GM21381 (cell line): ENCODE results near the gene DOK6.
"Not testable (repeated sequence)": the region's sequence is repeated elsewhere in the genome, so short reads cannot be mapped to it uniquely, and the experiment has no call there.

Experiments
- ATAC-seq: cut with Tn5 transposase; IDR thresholded peaks from one replicate; pipeline ENCODE4 v1.9.1; 2021; ENCODE audit warnings: mild to moderate bottlenecking, moderate library complexity; ENCODE audit not compliant: unreplicated experiment

Gene DOK6

DNA sequence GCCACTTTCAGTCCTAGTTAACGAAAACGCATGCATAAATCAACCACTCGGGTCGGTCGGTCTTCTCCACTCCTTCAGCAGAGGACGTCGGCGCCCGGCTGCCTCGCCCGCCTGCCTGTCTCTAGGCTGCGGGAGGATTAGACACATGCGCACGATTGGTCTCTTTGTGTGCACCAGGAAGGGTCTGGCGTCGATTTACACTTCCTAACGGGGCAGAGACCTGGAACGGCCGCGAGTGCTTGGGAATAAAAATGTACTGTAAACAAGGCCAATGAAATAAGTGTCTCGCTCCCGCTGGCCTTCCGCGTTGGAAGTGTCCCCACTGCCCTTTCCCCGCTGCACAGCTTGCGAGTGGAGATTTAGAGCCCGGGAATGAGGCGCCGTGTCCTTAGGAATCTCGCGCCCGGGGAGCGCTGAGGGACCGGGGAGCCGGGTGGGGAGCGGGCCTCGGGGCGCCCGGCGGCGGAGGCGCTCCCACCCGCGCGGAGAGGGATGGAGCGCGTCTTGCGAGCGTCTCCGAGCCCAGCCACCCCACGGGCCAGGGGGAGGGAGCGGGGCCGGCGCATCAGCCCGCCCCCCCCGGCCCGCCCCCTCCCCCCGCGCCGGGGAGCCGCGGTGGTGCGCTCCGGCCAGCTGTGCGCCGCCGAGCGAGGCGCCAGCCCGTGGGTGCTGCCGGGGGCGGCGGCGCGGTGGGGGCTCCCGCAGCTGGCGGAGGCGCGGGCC, at the start of gene DOK6:
Gene DOK6 (plus strand): TSS at position 636 of the 723 bp plus-strand sequence.
- ATAC-seq = no peak

DNA sequence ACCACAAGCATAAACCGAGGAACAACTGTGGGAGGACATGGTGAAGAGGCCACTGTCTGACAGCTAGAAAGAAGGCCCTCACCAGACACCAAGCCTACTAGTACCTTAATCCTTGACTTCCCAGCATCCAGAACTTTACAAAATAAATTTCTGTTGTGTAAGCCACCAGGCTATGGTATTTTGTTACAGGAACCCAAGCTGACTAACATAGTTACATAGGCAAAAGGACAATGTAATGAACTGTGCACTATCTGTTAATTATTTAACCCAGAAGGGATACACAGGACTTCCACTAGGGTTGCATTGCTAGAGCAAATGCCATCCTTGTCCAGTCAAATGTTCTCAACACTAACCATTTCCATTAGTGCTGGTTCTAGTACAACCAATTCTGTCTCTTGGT, 47.7 kb upstream of the DOK6 start:
- ATAC-seq = no peak

DNA sequence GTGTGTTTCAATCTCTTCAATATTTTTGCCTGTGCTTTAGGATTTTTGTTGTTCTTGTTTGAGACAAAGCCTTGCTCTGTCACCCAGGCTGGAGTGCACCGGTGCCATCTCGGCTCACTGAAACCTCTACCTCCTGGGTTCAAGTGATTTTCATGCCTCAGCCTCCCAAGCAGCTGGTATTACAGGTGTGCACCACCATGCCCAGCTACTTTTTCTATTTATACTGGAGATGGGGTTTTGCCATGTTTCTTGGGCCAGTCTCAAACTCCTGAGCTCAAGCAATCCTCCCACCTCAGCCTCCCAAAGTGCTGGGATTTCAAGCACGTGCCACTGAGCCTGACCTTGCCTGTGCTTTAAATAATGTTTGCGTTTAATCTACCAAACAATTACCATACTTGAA, 43.1 kb upstream of the DOK6 start:
- ATAC-seq = no peak

GRCh38 chr18:69358212-69358895, 42.3 kb upstream of the DOK6 start:
- ATAC-seq = no peak

- ATAC-seq = not testable (repeated sequence)
These were observed 40.9 kb upstream of the DOK6 start for GRCh38 chr18:69359768-69360167.

DNA sequence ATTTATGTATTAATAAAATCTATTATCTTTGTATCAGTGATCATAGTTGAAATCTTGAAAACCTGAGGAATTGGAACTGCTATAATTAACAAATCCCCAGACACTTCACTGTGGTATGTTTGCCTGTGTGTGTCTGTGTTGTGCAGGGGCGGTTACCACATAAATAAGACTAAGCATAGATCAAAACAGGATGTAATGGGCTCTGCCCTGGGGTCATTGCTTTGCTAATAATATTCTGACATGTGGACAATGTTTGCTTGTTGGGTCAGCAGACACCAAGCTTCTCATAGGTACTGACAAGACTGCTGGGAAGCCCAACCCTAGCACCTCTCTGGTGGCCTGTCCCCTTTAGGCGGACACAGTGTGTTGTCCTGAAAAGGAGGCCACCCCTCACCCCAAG, 35.8 kb upstream of the DOK6 start:
- ATAC-seq = no peak

GRCh38 chr18:69365658-69366057, 35.0 kb upstream of the DOK6 start:
- no peak for ATAC-seq

DNA sequence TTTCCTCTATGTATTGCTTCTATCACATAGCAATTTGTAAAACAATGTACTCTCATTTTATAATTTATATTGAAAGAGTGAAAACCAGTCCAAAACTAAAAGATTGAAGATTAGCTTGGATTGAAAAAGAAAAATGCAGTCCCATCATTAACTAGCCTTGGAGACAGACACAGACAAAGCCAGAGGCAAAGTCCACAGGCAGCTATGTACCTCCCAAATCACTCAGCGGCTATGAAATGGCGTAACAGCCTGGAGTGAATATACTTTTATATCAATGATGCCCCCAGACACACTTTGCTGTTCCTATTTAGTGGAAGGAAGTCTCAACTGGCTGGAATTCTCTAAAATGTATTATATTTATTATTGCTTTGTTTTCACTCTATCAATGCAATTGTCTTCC, 33.6 kb upstream of the DOK6 start:
- ATAC-seq = no peak

- no peak for ATAC-seq
These were observed 29.0 kb upstream of the DOK6 start for GRCh38 chr18:69371729-69372128.

- ATAC-seq = no peak
These were observed 20.4 kb upstream of the DOK6 start for GRCh38 chr18:69380324-69380723.

DNA sequence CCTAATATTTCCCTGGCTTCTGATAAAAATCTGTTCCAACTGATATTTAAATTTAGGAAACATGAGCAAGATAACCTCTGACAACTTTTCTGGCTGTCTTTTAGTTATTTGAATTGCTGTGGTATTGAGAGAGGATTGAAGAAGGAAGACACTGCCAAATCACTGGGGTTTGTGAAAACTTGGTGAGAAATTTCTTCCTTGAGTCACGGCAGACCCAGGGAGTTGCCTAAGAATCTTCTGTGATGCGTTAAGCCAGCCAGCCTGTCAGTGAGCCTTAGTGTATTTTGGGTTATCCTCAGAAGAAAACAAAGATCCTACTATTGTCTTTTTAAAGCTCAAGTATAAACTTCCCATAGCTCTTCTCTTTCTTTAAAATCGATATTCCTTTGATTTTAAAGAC, 17.5 kb upstream of the DOK6 start:
- ATAC-seq = no peak

GRCh38 chr18:69387186-69387585, 13.5 kb upstream of the DOK6 start:
- ATAC-seq = no peak

GRCh38 chr18:69388222-69388621, 12.5 kb upstream of the DOK6 start:
- no peak for ATAC-seq

DNA sequence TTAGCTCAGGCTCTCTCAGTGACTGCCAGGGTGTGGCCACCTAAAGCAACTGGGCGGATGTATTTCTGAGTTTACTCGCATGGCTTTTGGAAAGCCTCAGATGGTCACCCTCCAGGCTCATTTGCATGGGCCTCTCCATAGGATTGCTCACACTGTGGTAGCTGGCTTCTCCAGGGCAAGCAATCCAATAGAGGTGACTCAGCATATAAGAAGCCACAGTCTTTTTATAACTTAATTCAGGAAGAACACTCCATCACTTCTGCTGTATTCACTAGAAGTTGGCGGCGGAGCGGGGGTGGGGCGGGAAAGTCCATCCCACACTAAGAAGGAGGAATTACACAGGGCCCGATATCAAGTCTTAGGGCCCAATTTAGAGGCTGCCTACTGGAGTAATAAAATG, 3.6 kb upstream of the DOK6 start:
- ATAC-seq = no peak

DNA sequence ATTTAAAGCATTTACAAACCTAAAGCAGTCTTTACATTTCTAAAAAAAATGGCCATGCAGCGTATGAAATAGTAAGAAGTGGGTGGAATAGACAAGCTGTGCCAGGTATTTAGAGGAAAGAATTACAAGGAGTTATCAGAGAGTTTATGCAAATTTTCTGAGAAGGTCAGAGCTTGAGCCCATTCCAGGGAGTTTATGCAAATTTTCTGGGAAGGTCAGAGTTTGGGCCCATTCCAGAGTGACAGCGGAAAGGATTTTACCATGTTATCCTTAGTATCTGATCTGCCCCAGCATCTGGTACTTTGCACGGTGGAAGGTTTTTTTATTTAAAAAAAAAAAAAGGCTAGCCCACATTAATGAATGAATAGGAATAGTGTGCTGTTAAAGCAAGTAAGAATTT, 1.4 kb upstream of the DOK6 start:
- no peak for ATAC-seq

DNA sequence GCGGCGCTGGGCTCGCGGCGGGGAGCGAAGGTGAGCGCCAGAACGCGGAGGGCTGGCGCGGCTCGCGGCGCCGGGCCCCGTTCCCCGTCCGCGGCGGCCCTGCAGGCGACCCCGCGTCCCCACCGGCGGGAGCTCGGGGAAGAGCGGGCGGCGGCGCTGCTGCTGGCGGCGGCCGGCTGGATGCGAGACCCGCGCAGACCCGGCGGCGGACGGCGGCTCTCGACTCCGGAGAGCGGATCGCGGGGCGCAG, 213 bp downstream of the DOK6 start:
- ATAC-seq = no peak

- ATAC-seq = no peak
These were observed 711 bp downstream of the DOK6 start for GRCh38 chr18:69401226-69401971.

DNA sequence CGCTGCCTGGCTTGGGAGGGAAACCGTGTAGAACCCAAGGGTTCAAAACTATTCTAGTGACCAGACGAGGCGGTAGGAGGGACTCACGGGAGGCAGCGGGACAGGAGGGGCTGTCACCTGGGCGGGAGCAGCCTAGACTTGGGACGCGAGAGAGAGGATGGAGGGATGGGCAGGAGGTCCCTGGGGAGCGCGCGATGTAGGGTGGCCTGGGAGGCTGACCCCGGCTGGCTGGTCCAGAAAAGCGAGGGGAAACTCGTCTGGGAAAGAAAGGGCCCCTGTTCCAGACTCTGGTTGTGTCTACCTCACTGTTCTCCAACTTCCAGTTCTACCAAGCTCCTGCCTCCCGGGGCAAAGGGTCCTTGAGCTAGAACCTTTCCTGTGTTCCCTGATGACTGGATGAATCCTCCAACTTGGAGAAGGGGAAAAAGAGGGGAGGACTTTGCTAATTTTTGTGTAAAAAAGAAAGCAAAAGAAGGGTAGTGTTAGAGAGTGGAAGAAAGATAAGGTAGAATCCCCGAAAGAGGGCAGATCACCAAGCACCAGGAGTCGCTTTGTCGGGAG, 1.4 kb downstream of the DOK6 start:
- no peak for ATAC-seq

DNA sequence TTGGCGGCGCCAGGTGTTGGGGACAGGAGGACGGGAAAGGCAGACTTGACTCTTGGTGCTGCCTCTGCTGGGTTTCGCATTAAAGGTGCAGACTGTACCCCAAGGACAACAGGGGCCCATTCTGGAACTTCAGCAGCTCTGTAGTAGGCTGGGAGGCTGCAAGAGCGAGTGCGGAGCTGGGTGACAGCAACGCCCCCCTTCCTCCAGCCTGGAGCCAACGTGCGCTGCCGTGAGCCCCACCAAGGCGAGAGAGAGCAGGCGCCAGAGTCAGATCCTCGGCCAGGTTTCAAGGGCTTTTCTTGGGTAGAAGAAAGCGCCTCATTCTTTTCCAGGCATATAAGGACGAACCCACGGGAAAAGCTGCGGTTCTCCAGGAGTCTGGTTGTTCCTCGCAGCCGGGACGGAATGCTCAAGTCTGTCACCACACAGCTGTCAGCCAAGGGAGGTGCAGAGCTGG, 1.9 kb downstream of the DOK6 start:
- ATAC-seq = no peak

GRCh38 chr18:69408522-69408921, 7.8 kb downstream of the DOK6 start:
- ATAC-seq = no peak

DNA sequence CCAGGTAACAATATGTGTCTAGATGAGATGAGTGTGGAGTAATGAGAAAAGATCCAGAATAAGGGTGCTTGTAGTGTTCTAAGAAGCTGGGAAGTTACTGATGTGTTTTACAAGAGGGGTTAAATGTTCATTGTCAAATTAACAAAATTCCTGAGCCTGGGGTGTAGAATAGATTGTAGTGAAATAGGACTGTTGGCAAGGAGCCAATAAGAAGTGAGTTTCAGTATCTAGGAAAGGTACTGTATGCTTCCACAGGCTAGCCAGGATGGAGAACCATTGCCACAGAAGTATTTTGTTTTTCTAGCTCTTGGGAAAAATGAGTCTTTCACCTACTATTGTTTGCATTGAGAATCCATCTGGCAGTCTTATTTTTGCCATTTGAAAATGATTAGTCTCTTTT, 10.5 kb downstream of the DOK6 start:
- ATAC-seq = no peak

DNA sequence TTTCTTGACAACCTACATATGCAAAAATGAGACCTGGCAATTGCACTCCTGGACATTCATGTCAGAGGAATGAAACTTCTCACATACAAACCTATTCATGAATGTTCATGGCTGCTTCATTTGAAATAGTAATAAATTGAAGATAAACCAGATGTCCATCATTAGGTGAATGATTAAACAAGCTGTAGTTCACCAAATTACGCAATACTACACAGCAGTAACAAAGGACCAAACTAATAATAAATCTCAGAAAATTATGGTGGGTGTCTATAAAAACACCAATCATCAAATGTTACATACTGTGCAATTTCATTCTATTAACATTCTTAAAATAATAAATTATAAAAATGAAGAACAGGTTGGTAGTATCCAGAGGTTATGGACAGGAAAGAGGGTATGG, 13.5 kb downstream of the DOK6 start:
- no peak for ATAC-seq
